HG02571 (cell line): ENCODE results near the gene PARD3B.

Source experiments
- ATAC-seq: cut with Tn5 transposase; IDR thresholded peaks from one replicate; pipeline ENCODE4 v1.9.1; 2021; ENCODE audit warnings: mild to moderate bottlenecking, moderate library complexity; ENCODE audit not compliant: unreplicated experiment

The PARD3B gene

DNA sequence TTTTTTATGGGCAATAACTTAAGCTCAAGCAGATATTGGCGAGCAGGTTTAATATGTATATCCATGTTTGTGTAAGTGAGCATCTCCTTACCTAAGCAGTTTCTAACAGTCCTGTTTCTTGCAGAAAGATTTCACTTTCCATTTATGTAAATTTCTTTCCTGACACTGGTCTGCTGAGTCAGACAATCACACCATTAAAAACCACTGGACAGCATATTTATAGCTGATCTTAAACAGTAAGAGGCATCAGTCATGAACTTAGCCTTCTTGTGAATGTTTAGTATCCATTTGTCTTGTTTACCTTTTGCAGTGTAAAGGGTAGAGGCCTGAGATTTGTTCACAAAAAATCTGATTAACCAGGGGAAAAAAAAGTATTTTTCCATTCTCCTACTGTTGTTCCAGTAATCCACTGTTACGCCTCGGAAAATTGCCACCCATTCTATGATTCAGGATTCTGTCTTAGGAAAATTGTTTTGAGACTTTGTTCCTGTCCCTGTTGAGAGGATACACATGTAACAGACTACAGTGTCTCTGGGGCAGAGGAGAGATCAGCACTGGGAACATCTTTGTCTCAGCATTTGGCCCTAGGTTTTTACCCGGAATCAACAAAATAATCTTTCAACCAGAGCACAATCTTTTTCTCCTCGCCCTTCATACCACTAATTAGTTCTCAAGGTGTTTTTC, 616.0 kb downstream of the PARD3B start:
- no peak for ATAC-seq

DNA sequence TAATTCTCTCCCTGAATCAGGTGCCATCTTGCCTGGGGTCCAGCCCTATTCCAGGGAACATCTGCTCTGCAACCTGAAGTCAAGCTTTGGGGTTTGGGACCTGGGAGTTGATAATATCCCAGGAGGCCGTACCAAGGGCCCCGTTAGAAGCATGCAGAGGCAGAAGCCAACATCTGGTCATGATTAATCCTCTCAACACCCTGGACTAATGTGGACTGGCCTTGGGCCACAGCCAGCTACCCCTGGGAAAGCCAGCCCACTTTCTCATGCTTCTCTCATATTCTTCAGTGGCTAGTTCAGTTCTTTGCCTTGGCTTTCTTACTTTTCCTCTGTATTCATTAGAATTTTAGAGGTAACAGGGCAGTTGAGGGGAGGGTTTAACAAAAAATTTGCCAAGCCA, 621.5 kb downstream of the PARD3B start:
- ATAC-seq, result no peak

DNA sequence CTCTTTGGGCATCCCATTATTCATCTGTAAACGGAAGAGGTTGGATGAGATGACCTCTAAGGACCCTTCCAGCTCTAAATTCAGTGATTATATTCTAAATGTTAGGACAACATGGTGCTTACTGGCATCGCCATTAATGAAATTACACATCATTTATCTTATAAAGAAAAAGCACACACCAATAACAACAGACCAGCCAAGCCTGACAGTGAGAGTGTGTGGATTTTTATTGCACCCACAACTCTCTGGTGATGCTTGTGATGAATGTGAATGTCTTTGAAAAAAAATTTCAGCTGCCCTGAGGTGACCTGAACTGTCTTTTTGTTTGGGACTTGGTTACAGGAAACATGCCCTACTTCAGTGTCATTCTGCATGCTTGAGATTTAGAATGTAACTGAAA, 623.7 kb downstream of the PARD3B start:
- ATAC-seq, result no peak

DNA sequence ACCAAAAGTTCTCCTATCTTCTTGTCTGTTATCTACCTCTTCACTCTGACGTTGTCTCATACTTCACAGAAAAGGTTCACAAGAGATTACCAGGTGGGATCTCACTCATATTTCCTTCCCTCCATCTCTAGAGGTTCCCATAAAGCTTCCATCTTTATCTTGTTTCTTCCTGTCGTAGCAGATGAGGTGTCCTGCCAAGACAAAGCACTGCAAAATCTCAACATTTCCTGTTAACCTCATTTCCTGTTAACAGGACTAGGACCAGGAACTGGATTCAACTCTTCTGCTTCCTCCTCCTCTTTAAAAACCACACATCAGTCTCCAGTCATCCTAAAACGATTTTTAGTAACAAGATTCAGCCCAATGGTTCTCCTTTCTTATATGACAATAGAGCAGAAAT, 624.2 kb downstream of the PARD3B start:
- no peak for ATAC-seq

DNA sequence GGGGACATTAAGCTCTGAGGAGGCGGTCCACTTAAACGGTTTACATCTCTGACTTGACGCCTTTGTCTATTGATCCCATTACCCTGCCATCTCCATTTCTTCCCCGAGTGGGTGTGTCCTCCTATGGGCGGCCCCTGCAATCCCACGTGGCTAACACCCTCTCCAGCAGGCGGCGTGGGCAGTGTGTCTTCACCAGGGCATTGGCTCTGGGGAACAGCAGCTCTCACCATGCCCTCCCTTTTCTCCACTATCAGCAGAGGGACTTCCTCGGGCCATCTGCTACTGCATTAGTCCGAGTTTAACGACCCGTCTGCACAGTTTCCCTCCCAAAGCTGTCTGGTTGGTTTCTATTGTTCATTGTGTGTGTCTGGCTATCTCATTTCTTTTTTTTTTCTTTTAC, 625.1 kb downstream of the PARD3B start:
- ATAC-seq, result no peak

DNA sequence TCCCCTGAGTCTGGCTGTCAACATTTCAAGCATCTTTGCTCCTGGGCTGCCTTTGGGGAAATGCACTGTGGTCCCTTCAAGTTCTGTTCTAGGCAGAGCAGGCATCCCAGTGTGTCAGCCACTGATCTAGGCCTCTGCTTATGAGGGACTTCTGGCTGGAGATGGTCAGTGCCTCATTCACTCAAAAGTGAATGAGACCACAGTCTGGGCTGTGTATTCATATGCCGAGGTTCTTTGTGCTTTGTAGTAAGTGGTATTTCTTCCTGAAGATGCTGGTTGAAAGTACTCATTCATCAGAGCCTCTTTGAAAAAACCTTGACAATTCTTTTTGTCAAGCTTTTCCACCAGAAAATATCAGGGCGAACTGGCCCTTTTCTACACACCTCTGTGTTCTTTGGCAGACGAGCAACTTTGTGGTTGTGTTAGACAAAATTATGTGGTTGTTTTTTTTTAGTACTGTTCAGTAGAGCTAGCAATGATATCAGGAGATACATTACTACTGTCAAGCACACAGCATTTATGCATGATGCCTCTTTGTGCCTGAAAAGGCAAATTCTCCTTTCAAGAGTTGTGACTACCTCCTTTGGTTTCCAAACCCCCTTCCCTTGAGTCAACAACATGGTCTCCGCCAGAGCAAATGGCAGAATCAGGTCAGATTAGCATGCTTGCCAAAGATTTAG, 626.1 kb downstream of the PARD3B start:
- no peak for ATAC-seq

DNA sequence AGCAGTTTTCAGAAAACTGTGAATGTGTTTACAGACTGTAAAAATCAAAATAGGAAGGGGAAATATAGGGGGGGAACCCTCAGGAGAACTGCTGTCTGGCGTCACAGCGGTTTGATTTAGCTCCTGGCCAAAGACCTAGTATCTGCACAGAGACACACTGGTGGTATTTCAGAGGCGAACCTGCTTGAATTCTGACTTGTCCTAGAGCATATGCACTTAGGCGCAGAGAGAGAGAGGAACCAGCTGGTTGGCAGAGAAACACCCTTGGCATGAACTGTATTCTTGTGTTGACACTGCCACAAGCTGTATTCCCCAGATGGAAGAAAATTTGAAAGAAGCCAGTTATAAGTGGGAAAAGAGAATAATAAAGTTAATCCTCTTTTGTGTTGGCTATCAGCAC, 630.6 kb downstream of the PARD3B start:
- no peak for ATAC-seq

DNA sequence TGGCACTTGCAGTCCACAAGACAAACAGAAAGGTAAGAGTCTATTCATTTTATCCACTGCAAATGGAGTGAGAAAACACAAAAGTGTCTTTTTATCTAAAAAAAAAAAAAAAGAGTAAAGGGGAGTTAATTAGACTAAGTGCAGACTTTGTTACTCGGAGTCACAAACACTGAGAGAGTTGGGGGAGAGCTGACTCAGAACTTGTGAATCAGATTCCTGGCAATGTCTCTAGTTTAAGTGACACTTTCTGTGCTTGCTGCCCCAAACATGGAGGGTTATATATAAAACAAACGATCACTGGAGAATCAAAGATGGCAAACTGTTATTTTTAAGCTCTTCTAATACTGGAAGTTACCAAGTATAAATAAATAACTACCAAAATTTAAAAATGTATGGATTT, 631.3 kb downstream of the PARD3B start:
- no peak for ATAC-seq

DNA sequence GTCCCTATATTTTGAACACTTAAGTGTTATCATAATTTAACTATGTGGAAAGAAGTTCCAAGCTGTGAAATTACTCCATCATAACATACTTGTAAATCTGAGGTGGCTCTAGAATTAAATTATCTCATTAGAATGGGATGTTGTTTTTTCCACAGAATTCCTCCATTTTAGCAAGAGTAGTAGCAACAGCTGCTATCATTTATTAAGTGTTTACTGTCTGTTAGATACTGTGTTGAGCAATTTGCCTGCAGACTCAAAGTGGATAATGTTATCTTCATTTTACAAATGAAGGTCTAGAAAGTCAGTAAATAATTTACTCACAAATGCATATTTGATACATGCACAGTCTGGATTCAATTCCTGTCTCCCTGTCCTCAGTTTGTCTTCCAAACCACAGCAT, 632.3 kb downstream of the PARD3B start:
- no peak for ATAC-seq

DNA sequence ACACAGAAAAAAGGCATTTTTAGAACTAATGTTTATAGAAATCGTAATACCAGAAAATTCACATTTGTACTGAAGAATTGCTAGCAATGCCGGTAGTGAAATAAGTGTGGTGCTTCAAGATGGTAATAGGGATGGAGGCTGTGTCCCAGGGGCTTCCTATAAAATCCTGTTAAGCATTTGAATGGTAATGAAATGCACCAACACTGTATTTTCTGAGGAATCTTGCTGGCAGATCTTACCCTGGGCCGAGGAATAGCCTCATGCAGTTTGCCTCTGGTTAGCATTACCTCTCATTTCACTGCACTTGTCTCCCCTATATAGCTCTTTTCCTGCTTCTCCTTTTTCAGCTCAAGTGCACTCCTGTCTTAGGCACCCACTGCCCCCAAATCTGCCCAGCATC, 635.5 kb downstream of the PARD3B start:
- ATAC-seq, result no peak

DNA sequence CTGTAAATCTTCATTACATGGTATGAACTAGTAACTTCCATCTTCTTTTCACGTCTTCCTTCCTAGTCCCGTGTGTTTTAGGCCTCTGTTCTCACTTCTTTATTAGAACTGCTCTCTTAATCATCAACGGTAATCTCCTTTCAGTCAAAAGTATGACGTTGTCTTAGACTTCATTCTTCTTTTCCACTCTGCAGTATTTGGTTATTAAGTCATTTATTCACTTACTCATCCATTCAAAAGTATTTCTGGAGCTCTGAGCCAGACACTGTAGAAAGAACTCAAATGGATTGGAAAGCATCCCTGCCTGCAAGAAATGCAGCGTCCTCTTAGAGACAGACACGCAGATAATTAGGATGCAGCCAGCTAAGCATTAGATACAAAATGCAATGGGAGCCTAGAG, 642.5 kb downstream of the PARD3B start:
- no peak for ATAC-seq

DNA sequence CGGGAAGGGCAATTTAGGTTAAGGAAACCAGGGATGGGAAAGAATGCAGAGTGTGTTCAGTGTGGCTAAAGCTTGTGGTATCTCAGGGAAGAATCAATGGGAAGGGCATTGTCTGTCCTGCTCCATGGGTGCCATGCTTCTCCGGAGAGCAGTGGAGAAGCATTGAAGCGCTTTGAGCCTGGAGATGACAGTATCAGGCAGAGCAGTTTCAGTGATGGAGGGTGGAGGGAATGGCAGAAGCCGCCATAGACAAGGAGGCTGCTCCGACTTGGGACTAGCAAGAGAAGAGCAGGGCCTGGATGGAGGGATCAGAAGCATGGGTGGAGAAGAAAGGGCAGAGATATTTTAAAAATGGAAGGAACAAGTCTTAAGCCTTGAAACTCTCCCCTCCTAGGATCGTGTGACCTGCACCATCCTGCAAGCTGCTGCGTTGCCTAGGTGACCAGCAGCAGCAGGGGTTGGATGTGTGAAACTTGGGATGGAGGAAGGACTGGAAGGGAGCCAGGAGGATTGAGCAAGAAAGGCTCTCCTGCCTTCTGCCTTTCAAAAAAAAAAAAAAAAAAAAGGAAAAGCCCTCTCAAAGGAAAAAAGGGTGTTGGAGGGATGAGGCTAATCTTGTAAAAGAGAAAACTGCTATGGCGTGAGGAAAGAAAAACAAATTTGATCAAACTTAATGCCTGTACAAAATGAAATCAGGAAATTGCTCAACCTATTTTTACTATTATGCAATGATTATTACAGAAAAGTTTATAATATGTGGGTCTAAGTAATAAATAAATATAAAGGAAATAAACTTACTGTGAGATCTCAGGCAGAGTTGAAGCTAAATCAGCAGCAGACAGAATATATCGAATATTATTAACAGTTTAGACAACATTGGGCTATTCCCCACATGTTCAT, 643.2 kb downstream of the PARD3B start:
- ATAC-seq, result no peak

DNA sequence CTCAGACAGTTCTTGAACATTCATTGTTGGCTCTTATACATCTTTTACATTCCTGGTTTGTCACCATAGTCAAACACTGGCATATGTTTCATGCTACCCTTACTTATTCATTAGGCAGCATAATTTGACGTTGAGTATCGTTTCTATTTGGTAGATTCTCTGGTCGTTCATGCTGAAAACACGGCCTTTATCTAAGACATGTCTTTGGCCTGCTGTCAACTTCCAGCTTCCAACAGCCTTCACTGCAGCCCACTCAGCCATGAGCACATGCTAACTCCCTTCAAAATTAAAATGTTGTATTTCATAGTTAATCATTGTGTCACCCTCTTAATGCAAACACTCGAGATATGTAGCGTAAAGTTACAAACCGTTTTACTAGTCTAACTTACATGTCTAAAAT, 644.0 kb downstream of the PARD3B start:
- no peak for ATAC-seq

DNA sequence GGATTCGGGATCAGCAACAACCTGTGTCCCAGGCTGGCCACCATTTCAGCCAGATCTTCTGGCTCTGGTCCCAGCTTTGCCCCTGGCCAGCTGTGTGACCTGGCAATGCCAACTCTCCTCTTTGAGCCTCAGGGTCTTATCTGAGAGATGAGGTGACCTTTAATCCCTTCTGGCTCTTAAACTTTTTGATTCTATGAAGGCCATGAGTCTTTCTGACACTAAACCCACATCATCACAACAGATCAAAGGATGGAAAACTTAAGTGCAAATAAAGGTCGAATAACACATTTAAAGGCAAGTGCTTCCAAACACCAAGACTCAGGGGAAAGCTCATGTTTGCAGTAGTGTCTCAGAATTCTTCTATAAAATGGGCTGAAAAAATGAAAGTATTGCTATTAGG, 645.3 kb downstream of the PARD3B start:
- ATAC-seq, result no peak

DNA sequence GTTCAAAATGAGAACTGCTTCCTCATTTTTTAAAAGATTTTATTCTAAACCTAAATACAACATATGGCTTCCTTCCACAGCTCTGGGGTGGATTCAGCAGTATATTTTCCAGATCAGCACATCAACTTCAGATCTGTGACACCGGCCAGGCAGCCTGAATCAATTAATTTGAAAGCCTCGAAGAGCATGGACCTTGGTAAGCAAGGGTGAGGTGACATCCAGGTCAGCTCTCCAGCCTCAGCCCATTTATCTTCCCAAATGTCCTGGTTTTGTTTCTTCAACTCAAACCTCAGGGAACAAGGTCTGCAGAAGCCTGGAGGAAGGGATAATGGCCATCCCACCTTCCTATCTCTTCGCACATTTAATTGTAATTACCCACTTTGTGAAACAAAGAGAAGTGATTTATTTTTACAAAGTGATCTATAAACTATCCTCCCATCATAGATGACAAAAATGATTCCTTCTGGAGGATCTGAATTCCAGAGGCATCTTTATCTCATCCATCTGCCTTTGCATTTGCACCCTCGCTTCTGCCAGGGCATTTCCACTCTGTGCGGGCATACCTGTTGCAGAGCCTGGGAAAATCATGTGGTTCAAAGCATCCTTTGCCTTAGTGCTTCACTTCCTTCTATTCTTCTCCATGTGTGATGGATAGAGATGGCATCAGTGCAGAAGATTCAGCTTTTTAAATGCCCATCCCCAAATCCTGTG, 648.0 kb downstream of the PARD3B start:
- no peak for ATAC-seq

DNA sequence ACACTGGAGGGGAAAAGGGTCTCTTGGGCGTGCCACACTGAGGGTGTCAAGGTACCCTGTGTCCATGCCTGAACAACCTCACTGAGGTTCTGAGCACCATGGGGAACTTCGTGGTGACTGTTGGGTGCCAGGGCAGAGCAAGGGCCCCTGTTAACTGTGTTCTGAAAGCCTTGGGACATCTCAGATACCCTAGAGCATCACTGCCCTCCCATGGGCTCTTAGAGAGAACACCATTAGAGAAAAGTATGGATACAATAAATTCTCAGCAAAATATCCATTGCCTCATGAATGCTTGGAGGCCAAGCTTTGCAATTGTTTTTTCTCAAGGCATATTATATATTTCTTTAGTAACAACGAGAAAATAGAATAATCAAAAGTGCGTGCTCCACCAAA, 648.6 kb downstream of the PARD3B start:
- no peak for ATAC-seq

DNA sequence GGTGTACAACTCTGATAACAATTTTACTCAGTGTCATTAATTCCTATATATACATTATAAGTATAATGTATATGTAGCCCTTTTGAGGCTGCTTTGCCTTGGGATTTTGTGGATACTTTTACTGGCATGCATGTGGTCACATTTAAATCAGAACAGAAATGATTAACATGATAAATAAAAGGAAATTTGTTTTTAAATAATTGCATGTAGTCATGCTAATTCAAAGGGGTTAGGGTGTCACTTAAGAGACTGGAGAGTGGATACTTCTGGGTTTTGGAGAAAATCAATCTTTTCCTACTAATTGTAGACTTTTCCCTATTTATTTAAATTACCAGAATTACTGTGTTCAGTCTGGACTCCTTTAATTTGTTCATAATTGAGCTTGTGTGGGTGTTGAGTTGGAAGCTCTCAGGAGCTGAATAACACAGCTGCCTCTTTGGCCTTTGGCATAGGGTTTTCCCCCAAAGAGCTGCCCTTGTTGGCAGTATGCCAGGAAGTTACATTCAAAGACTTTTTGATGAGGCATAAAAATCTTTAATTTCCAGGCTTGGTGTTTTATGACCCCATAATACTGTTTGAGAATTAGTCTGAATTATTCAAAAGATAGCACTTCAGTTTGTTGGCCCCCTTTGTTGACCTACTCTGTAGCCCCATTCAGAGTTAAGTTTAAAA, 652.3 kb downstream of the PARD3B start:
- no peak for ATAC-seq

DNA sequence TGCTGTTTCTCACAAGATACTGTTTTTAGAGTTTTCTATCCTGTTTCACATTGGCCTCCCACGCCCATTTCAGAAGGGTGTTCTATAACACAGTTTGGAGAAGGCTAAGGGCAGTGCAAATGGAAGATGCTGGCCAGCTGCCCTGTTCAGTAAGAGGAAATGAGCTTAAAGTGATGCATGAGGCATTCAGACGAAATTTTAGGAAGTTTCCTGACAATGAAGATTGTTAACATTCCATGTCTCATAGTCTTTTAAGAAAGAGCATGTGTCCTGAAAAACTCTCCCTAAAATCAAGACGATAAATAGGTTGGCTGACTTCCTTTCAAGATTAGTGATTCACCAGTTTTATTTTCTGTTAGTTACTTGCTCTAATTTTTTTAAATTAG, 652.9 kb downstream of the PARD3B start:
- ATAC-seq, result no peak

DNA sequence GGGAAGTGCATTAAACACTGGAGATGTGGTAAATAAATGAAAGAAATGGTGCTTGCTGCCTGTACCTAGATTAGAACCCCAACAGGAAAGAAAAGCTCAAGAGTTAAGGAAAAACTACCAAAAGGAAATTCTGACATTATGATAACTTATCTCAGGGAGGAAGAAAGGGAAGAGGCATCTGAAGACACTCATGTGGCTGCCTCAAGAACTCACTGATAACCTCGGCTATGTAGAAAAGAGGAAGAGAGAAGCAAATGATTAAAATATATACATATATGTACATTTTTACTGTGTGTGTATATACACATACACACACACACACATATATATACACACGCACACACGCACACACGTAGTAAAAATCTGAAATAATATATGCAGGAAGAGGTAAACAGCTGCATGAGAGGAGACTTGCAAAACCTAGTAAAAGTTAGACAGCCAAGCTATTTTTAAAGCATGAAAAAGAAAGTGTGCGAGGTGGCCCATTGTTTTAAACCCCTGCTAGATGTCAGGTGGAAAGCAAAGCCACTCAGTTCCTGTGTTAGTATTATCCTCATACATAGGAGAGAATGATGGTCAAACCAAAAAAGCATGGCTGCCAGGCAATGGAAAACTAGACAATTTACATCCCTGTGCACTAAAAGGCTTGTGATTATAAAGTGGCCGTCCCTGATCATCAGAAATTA, 654.0 kb downstream of the PARD3B start:
- no peak for ATAC-seq

DNA sequence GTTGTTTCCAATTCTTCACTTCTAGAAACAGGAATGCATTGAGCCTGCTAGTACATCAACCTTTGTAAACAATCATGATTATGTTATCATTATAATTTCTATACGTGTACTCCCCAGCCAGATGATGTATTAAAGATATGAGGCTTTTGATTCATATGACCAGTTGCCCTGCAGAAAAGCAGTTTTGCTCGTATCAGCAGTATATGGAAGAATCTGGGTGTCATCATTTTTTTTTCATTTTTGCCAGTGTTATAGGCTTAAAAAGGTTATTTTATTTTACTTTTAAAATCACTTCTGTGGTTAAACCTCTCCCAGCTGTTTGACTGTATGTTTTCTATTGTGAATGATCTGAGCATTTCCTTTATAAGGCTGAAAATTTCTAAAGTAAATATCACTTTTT, 665.2 kb downstream of the PARD3B start:
- ATAC-seq, result no peak
